Activated naive CD8-positive, alpha-beta T cell treated with anti-CD3 and anti-CD28 coated beads for 36 hours (primary cell): ENCODE results near the gene ZNF19. TPM values are rescaled to one million over a fixed set of nuclear protein-coding genes. Genes with fewer than 3 reads are reported as not detected.

ENCODE experiments used
- total RNA-seq, 2 experiments: library from RNA; stranded (reverse); gene quantifications; one replicate each; pipeline ENCODE4 v1.2.3, GENCODE V29; 2021

Gene ZNF19
- total RNA-seq, 2 experiments from 2014 or later = 3.0 to 3.6 TPM

Other genes with a start within 250 kb of the ZNF19 start
- gene CMTR2, start 199.9 kb downstream of the ZNF19 start, total RNA-seq = 10 to 100 TPM; 18.5 to 20.8 TPM
- gene CALB2, start 130.6 kb downstream of the ZNF19 start, total RNA-seq = not detected
- not detected for gene TLE7, start 47.3 kb downstream of the ZNF19 start, total RNA-seq
- 10 to 100 TPM; 11.1 to 11.5 TPM for gene ZNF23, start 27.1 kb downstream of the ZNF19 start, total RNA-seq
- gene CHST4, start 37.1 kb upstream of the ZNF19 start, total RNA-seq = under 1 TPM in 1 of 2 experiments, not detected in 1; 0.19 TPM
- gene TAT, start 87.8 kb upstream of the ZNF19 start, total RNA-seq = not detected
- not detected for gene MARVELD3, start 136.9 kb upstream of the ZNF19 start, total RNA-seq
- 1 to 10 TPM; 9.3 to 9.8 TPM for gene PHLPP2, start 235.4 kb upstream of the ZNF19 start, total RNA-seq